DOHH2 (cell line): ENCODE data around the gene SS18L1.

Source experiments
- H3F3A ChIP-seq: fragments of 200-600 bp; sonication (generic), shearing (Covaris generic); 2 replicates; pipeline ENCODE4 v1.6.0; 2016; ENCODE audit warnings: antibody characterized with exemption, mild to moderate bottlenecking; ENCODE audit not compliant: control insufficient read depth, insufficient read depth
- H3K27ac ChIP-seq: fragments of 200-600 bp; sonication (generic); 2 replicates; pipeline ENCODE4 v1.5.1; 2014; ENCODE audit warnings: low read depth, mild to moderate bottlenecking, low read length, moderate library complexity
- H3K27me3 ChIP-seq: fragments of 200-600 bp; sonication (generic); 2 replicates; pipeline ENCODE4 v1.6.1; 2014; ENCODE audit warnings: mild to moderate bottlenecking, low read length, mixed read lengths; ENCODE audit not compliant: control insufficient read depth
- H3K36me3 ChIP-seq: fragments of 200-600 bp; sonication (generic); 2 replicates; pipeline ENCODE4 v1.6.1; 2014; ENCODE audit warnings: mild to moderate bottlenecking, low read length, moderate library complexity, mixed read lengths; ENCODE audit not compliant: control insufficient read depth
- H3K4me1 ChIP-seq: fragments of 200-600 bp; sonication (generic); 2 replicates; pipeline ENCODE4 v1.6.1; 2014; ENCODE audit warnings: mild to moderate bottlenecking, low read length, mixed read lengths; ENCODE audit not compliant: control insufficient read depth
- H3K4me2 ChIP-seq: fragments of 200-600 bp; sonication (generic); 2 replicates; pipeline ENCODE4 v1.6.0; 2014; ENCODE audit warnings: mild to moderate bottlenecking, low read length, moderate library complexity
- H3K4me3 ChIP-seq: fragments of 200-600 bp; sonication (generic); 2 replicates; pipeline ENCODE4 v1.5.1; 2014; ENCODE audit warnings: mild to moderate bottlenecking, low read length, mixed read lengths
- H3K79me2 ChIP-seq: fragments of 200-600 bp; sonication (generic); 2 replicates; pipeline ENCODE4 v1.6.1; 2014; ENCODE audit warnings: mild to moderate bottlenecking, low read length, mixed read lengths; ENCODE audit not compliant: control insufficient read depth
- H3K9me2 ChIP-seq: fragments of 200-600 bp; sonication (generic); replicated peaks from 2 replicates; pipeline ENCODE4 v1.6.1; 2014; ENCODE audit warnings: mild to moderate bottlenecking, low read length, mixed read lengths; ENCODE audit not compliant: control insufficient read depth
- H3K9me3 ChIP-seq: fragments of 200-600 bp; sonication (generic); 2 replicates; pipeline ENCODE4 v1.6.1; 2014; ENCODE audit warnings: antibody characterized with exemption, low read length, mixed read lengths; ENCODE audit not compliant: control insufficient read depth, insufficient read depth
- H4K20me1 ChIP-seq: fragments of 200-600 bp; sonication (generic); 2 replicates; pipeline ENCODE4 v1.6.0; 2014; ENCODE audit warnings: low read depth, mild to moderate bottlenecking, antibody characterized with exemption, low read length, moderate library complexity; ENCODE audit not compliant: control insufficient read depth, insufficient read depth
- CTCF ChIP-seq: fragments of 200-600 bp; sonication (generic); IDR thresholded peaks from one replicate; pipeline ENCODE4 v1.5.1; 2014; ENCODE audit warnings: antibody characterized with exemption, mild to moderate bottlenecking, low read depth, low read length; ENCODE audit not compliant: poor library complexity, severe bottlenecking
- EZH2phosphoT487 ChIP-seq: fragments of 200-600 bp; sonication (generic); IDR thresholded peaks from 2 replicates; pipeline ENCODE4 v1.6.1; 2017; ENCODE audit warnings: borderline replicate concordance, mild to moderate bottlenecking, antibody characterized with exemption, low read length, moderate library complexity, mixed read lengths

SS18L1 gene

GRCh38 chr20:62211769-62212288 lies 68.3 kb downstream of the SS18L1 start:
- TF ChIP-seq EZH2phosphoT487 (no peak), CTCF (no peak)
- H3K27ac ChIP-seq: no peak overlapping the region
- no peaks in the 10 kb centered on the region for H4K20me1 ChIP-seq
- H3K36me3 ChIP-seq: no peaks in the 10 kb centered on the region
- peaks cover 18% of the 10 kb centered on the region; the same call in 1 of the 2 replicates for H3K27me3 ChIP-seq
- no peak overlapping the region for H3K4me2 ChIP-seq
- H3K79me2 ChIP-seq: no peaks in the 10 kb centered on the region
- no peaks in the 10 kb centered on the region for H3K9me2 ChIP-seq
- no peaks in the 10 kb centered on the region for H3F3A ChIP-seq
- no peaks in the 10 kb centered on the region for H3K9me3 ChIP-seq
- H3K4me3 ChIP-seq: no peak overlapping the region
- H3K4me1 ChIP-seq: peaks cover 22% of the 10 kb centered on the region

GRCh38 chr20:62212299-62212698 lies 68.7 kb downstream of the SS18L1 start:
- TF ChIP-seq CTCF (no peak), EZH2phosphoT487 (no peak)
- Histone ChIP-seq H3K27ac (no peak overlapping the region), H3K4me2 (no peak overlapping the region), H3F3A (no peaks in the 10 kb centered on the region), H3K4me1 (peaks cover 27% of the 10 kb centered on the region), H4K20me1 (no peaks in the 10 kb centered on the region), H3K79me2 (no peaks in the 10 kb centered on the region), H3K27me3 (peaks cover 18% of the 10 kb centered on the region; the same call in 1 of the 2 replicates), H3K9me2 (no peaks in the 10 kb centered on the region), H3K36me3 (no peaks in the 10 kb centered on the region), H3K4me3 (no peak overlapping the region), H3K9me3 (no peaks in the 10 kb centered on the region)

- Histone ChIP-seq H3K9me2 (no peaks in the 10 kb centered on the region), H3K36me3 (no peaks in the 10 kb centered on the region), H3K27ac (no peak overlapping the region), H3K4me1 (peaks cover 45% of the 10 kb centered on the region), H4K20me1 (no peaks in the 10 kb centered on the region), H3F3A (no peaks in the 10 kb centered on the region), H3K9me3 (no peaks in the 10 kb centered on the region), H3K4me2 (no peak overlapping the region), H3K79me2 (no peaks in the 10 kb centered on the region), H3K27me3 (peaks cover 34% of the 10 kb centered on the region), H3K4me3 (no peak overlapping the region)
- TF ChIP-seq CTCF (no peak), EZH2phosphoT487 (no peak)
Observed at GRCh38 chr20:62214067-62214466, 70.5 kb downstream of the SS18L1 start.
